Mammary epithelial cell (primary cell): ENCODE results near the gene AKNAD1.

ENCODE experiments used
- EZH2 ChIP-seq: IDR thresholded peaks from 2 replicates; pipeline ENCODE4 v1.6.1; 2012; ENCODE audit warnings: low read length, inconsistent platforms, borderline replicate concordance
- TF ChIP-seq, protein P1 (sequence below), 2 donors: IDR thresholded peaks in 1 of 2; conservative IDR thresholded peaks in 1 of 2; 2 replicates each; pipeline ENCODE4 v1.5.1; 2011 to 2012; ENCODE audit warnings: inconsistent platforms in 2 of 2, low read length in 2 of 2, mild to moderate bottlenecking in 2 of 2, control low read depth in 1 of 2, low read depth in 1 of 2; ENCODE audit not compliant: insufficient read depth in 1 of 2; ENCODE audit errors: extremely low read depth in 1 of 2

DNA sequence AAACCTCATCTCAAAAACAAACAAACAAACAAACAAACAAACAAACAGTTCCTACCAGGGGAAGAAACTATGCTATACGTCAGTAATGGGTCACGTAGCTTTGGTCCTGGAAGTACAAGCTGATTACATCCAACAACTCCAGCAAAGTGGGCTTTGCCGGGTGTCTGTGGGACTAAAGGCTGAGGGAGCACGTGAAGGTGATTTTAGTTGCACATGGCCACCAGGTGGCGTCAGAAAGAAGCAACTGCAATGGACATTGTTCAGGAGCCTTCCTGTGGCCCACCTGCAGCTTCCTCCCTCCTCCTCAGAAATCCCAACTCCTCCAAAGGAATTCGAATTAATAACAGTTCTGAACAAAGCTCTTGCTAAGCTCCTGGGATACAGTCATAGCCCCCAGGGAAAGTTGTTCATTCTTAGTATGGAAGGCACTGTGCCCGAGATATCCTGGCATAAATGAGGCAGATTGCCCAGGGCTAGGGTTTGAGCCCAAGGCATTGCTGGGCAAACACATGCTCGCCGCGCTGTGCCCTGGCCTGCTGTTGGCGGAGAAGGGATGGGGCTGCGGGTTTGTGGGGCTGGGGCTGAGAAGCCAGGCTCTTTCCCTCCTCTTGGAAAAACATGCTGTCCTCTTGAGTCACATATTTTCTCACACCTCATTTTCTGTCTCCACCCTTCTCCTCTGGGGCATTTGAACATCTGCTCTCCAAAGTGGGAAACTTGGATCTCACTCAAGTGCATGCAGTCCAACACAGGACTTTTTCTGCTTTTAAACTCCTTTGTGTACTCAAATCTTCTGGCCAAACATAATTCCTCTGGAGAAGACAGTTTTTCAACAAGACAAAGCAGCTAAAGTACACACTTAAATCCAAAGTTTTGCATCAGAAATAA lies 28.6 kb downstream of the AKNAD1 start:
- TF ChIP-seq, protein P1, sequence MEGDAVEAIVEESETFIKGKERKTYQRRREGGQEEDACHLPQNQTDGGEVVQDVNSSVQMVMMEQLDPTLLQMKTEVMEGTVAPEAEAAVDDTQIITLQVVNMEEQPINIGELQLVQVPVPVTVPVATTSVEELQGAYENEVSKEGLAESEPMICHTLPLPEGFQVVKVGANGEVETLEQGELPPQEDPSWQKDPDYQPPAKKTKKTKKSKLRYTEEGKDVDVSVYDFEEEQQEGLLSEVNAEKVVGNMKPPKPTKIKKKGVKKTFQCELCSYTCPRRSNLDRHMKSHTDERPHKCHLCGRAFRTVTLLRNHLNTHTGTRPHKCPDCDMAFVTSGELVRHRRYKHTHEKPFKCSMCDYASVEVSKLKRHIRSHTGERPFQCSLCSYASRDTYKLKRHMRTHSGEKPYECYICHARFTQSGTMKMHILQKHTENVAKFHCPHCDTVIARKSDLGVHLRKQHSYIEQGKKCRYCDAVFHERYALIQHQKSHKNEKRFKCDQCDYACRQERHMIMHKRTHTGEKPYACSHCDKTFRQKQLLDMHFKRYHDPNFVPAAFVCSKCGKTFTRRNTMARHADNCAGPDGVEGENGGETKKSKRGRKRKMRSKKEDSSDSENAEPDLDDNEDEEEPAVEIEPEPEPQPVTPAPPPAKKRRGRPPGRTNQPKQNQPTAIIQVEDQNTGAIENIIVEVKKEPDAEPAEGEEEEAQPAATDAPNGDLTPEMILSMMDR (conservative IDR thresholded peaks at IDR 0.05 in 1 of 2, IDR thresholded peaks at IDR 0.05 in 1 of 2; ENCODE audit: extremely low read depth in 1 of 2, insufficient read depth in 1 of 2, low read depth in 1 of 2, low read length in 2 of 2), result peak; percentile 62 to 80
- no peak for TF ChIP-seq EZH2
